ENCODE results near the gene ADK. TPM values are rescaled to one million over a fixed set of nuclear protein-coding genes. Genes with fewer than 3 reads are reported as not detected.

The ADK gene
- total RNA-seq, 1 experiment from 2014 or later, result 26.8 TPM

GRCh38 chr10:74122060-74122459 lies 29.0 kb upstream of the ADK start:
- H3K9ac ChIP-seq (ENCODE audit: extremely low read depth, insufficient read length, low read length), result no peak overlapping the region
- Mint-ChIP-seq H3K36me3 (ENCODE audit: insufficient read depth in 1 of 3, low read depth in 3 of 3) (peaks cover 27 to 88% (median 61%) of the 10 kb centered on the region in 3 experiments; a peak in 6 of 7 replicates), H3K4me1 (no peaks in the 10 kb centered on the region), H3K27ac (peak overlapping the region in 1 of 3 experiments; percentile 71; a peak in 2 of 7 replicates), H3K27me3 (ENCODE audit: low read depth) (no peaks in the 10 kb centered on the region), H3K9me3 (no peaks in the 10 kb centered on the region), H3K4me3 (no peak overlapping the region)
- H4K91ac ChIP-seq (ENCODE audit: insufficient read length, low read depth, low read length), result no peak overlapping the region
- no peak overlapping the region for H2BK120ac ChIP-seq (ENCODE audit: low read depth, low read length, poor library complexity, severe bottlenecking)
- no peak overlapping the region for H3K14ac ChIP-seq (ENCODE audit: insufficient read depth, low read length)
- no peaks in the 10 kb centered on the region for H3K27me3 ChIP-seq (ENCODE audit: insufficient read depth, low read length)
- no peak overlapping the region for H3K4me2 ChIP-seq (ENCODE audit: insufficient read depth, insufficient read length, low read length)
- no peak overlapping the region for H3K4ac ChIP-seq (ENCODE audit: low read depth, low read length)
- no peak overlapping the region for H3K18ac ChIP-seq (ENCODE audit: insufficient read length, low read depth, low read length)
- H2AK5ac ChIP-seq (ENCODE audit: insufficient read length, low read length), result no peak overlapping the region
- no peaks in the 10 kb centered on the region for H4K20me1 ChIP-seq (ENCODE audit: control insufficient read depth, insufficient read depth, insufficient read length)
- H2BK5ac ChIP-seq (ENCODE audit: insufficient read length, low read length), result no peak overlapping the region
- no peak overlapping the region for H4K8ac ChIP-seq (replicated peaks; ENCODE audit: insufficient read length, low read depth, low read length)
- no peaks in the 10 kb centered on the region for H3K9me3 ChIP-seq (ENCODE audit: control insufficient read depth, low read depth, low read length)
- no peak overlapping the region for H3K27ac ChIP-seq (ENCODE audit: insufficient read length, low read depth, low read length)
- no peak overlapping the region for H3T11ph ChIP-seq (ENCODE audit: low read length)
- no peak overlapping the region for H4K5ac ChIP-seq (ENCODE audit: insufficient read length, low read depth, low read length)
- H3K23me2 ChIP-seq (ENCODE audit: insufficient read length, low read depth, low read length, poor library complexity, severe bottlenecking), result no peaks in the 10 kb centered on the region
- no peak overlapping the region for H2BK15ac ChIP-seq (ENCODE audit: low read depth, low read length)
- DNase-seq, result no peak
- no peak overlapping the region for H3K56ac ChIP-seq (ENCODE audit: insufficient read length, low read depth, low read length)
- no peaks in the 10 kb centered on the region for H3K79me2 ChIP-seq (ENCODE audit: insufficient read depth, low read length)
- WGBS (ENCODE audit: extremely low coverage, insufficient read length, low lambda C conversion rate), result no CpG with 5 or more reads among the region's 3 CpGs
- no peak for TF ChIP-seq CTCF (conservative IDR thresholded peaks at IDR 0.05)
- H3K79me1 ChIP-seq (ENCODE audit: insufficient read depth, low read depth, low read length, poor library complexity, severe bottlenecking), result no peaks in the 10 kb centered on the region
- H2BK20ac ChIP-seq (ENCODE audit: low read depth, low read length, poor library complexity, severe bottlenecking), result no peak overlapping the region
- H3K4me1 ChIP-seq (ENCODE audit: insufficient read depth, low read length), result no peaks in the 10 kb centered on the region
- H2AFZ ChIP-seq (ENCODE audit: low read length), result no peak overlapping the region
- no peak overlapping the region for H2BK12ac ChIP-seq (ENCODE audit: insufficient read length, low read depth, low read length)
- H3K23ac ChIP-seq (ENCODE audit: insufficient read length, low read depth, low read length), result no peak overlapping the region
